Activated CD8-positive, alpha-beta memory T cell treated with anti-CD3 and anti-CD28 coated beads for 24 hours (primary cell): ENCODE measurements around the gene TMIGD1.

Experiments used
- DNase-seq: peaks from one replicate; pipeline ENCODE4 v3.0.0-alpha.2; 2020

The TMIGD1 gene

DNA sequence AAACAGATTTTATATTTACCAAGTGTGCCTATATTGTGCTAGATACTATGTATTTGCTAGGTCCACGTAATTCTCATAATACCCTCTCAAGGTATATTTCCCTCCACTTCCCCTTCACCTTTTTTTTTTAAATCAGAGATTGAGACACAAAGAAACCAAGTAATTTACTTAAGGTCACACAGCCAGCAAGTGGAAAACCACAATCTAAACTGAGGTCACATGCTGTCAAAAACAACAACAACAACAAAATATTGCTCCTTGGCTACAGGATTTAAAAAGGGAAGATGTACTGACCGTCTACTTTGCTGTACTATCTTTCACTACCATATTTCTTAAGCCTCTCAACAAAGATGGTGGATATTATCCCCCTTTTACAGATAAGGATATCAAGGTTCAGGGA is 57.9 kb downstream of the TMIGD1 start:
- DNase-seq: no peak

DNA sequence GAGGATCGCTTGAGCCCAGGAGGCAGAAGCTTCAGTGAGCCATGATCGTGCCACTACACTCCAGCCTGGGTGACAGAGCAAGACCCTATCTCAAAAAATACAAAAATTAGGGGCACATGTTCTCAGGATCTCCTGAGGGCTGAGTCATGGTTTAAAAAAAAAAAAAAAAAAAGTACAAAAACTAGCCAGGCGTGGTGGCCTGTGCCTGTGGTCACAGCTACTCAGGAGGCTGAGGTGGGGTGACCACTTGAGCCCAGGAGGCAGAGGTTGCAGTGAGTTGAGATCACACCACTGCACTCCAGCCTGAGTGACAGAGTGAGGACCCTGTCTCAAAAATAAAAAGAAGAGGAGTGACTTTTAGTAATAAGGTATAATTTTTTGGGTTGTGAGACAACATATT is 59.0 kb downstream of the TMIGD1 start:
- no peak for DNase-seq

- no peak for DNase-seq
These were observed 60.5 kb downstream of the TMIGD1 start for GRCh38 chr17:30273373-30273772.

GRCh38 chr17:30271102-30271501 is 62.8 kb downstream of the TMIGD1 start:
- no peak for DNase-seq

GRCh38 chr17:30267625-30268024 is 66.2 kb downstream of the TMIGD1 start:
- no peak for DNase-seq
